Right renal cortex interstitium (tissue), 3 donors: ENCODE results near the gene BCAS3. TPM values are rescaled to one million over a fixed set of nuclear protein-coding genes. Genes with fewer than 3 reads are reported as not detected.

Experiments
- DNase-seq, 3 donors: peaks; one replicate each; pipeline ENCODE4 v3.0.0-alpha.2; 2013; ENCODE audit warnings: low read depth in 3 of 3, low spot score in 2 of 3
- polyA plus RNA-seq, 3 donors: library from polyadenylated mRNA; unstranded; fragments of 120-200 nt; gene quantifications; one replicate each; pipeline ENCODE4 v1.2.1, GENCODE V29; 2013; ENCODE audit not compliant: insufficient read length in 3 of 3

BCAS3 gene
- polyA plus RNA-seq, 3 donors, result 27.6 to 28.5 (median 27.8) TPM

- DNase-seq, result no peak
Measured at GRCh38 chr17:61384692-61385576, 707.3 kb downstream of the BCAS3 start.

GRCh38 chr17:61385577-61386236, 708.1 kb downstream of the BCAS3 start:
- no peak for DNase-seq

GRCh38 chr17:61386251-61386650, 708.6 kb downstream of the BCAS3 start:
- DNase-seq, result no peak

- no peak for DNase-seq
Measured at GRCh38 chr17:61387011-61387410, 709.4 kb downstream of the BCAS3 start.

- DNase-seq, result no peak
Measured at GRCh38 chr17:61387511-61388305, 710.1 kb downstream of the BCAS3 start.

- DNase-seq, result no peak
Measured at GRCh38 chr17:61388561-61389356, 711.1 kb downstream of the BCAS3 start.

GRCh38 chr17:61389670-61390478, 712.2 kb downstream of the BCAS3 start:
- no peak for DNase-seq

- DNase-seq, result no peak
Measured at GRCh38 chr17:61390479-61390791, 712.8 kb downstream of the BCAS3 start.

- DNase-seq, result no peak
Measured at GRCh38 chr17:61391595-61392291, 714.1 kb downstream of the BCAS3 start.

GRCh38 chr17:61392679-61393078, 715.0 kb downstream of the BCAS3 start:
- no peak for DNase-seq

- no peak for DNase-seq
Measured at GRCh38 chr17:61393550-61393903, 715.9 kb downstream of the BCAS3 start.

GRCh38 chr17:61393904-61394629, 716.4 kb downstream of the BCAS3 start:
- DNase-seq, result no peak

- no peak for DNase-seq
Measured at GRCh38 chr17:61394630-61395408, 717.2 kb downstream of the BCAS3 start.

- no peak for DNase-seq
Measured at GRCh38 chr17:61395409-61395982, 717.8 kb downstream of the BCAS3 start.

- no peak for DNase-seq
Measured at GRCh38 chr17:61395983-61396585, 718.4 kb downstream of the BCAS3 start.

- DNase-seq, result no peak
Measured at GRCh38 chr17:61396586-61397085, 719.0 kb downstream of the BCAS3 start.
